ENCODE data around the gene STPG2.

DNA sequence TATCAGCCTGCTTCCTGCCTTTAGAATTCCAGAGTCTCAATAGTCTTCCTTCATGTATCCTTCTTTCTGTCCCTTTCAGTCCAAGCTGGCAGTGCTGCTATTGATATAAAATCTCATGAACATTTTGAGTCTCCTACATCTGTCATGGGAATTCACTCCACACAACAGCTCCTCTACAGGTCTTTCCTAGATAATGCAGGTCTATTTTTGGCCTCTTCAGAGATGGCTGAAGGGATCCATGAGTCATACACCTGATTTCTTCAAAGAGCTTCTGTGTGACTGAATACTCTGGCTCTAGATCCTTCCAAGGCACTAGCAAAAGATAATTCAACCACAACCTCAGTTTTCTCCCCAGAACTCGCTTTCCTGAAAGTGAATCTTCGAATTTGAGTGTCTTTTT, 115.4 kb downstream of the STPG2 start:
- TF ChIP-seq EZH2 (IDR thresholded peaks at IDR 0.05; ENCODE audit: insufficient read depth, poor library complexity, severe bottlenecking) (no peak), EZH2phosphoT487 (IDR thresholded peaks at IDR 0.05; ENCODE audit: insufficient read depth, low read depth) (no peak)
